ENCODE data around the gene RPSA. TPM values are rescaled to one million over a fixed set of nuclear protein-coding genes. Genes with fewer than 3 reads are reported as not detected.

Gene RPSA
- total RNA-seq, 1 experiment from 2014 or later: 2,486 TPM

GRCh38 chr3:39409514-39410136 lies 3.1 kb downstream of the RPSA start:
- Histone ChIP-seq H3K79me2 (ENCODE audit: insufficient read depth, low read length) (peaks cover 51% of the 10 kb centered on the region), H3K36me3 (ENCODE audit: control insufficient read depth in 1 of 2, insufficient read depth in 2 of 2, low read length in 2 of 2) (peaks cover 50 to 69% of the 10 kb centered on the region in 2 experiments), H4K20me1 (ENCODE audit: insufficient read depth) (peaks cover 47% of the 10 kb centered on the region; the same call in 1 of the 2 replicates), H3K9me2 (ENCODE audit: insufficient read depth) (no peaks in the 10 kb centered on the region), H2AFZ (ENCODE audit: low read depth, low read length, poor library complexity, severe bottlenecking) (no peak overlapping the region), H3K4me2 (ENCODE audit: low read length) (no peak overlapping the region), H3K9me3 (ENCODE audit: control insufficient read depth in 1 of 2, insufficient read depth in 1 of 2, low read depth in 1 of 2, low read length in 2 of 2) (no peaks in the 10 kb centered on the region), H3K27ac (ENCODE audit: low read depth, low read length) (peak overlapping the region; percentile 24; the same call in 1 of the 2 replicates), H3K4me3 (replicated peaks in 1 of 2; ENCODE audit: low read depth in 1 of 2, low read length in 2 of 2) (no peak overlapping the region), H3K4me1 (ENCODE audit: control insufficient read depth in 1 of 2, insufficient read depth in 2 of 2, low read length in 2 of 2) (peaks cover 11 to 44% of the 10 kb centered on the region in 2 experiments), H3K9ac (ENCODE audit: low read length) (no peak overlapping the region), H3K27me3 (ENCODE audit: insufficient read depth, low read length) (no peaks in the 10 kb centered on the region)
- intact Hi-C loops (cut with micrococcal nuclease): loop anchor here (10.0 kb wide), 1 partner anchor 905 kb away; no protein-coding TSS in a partner anchor
- BruUV-seq (replicated peaks): no TSS peak
- ChIA-PET POLR2A (no interaction called here), RAD21 (ENCODE audit: low non-redundant PET in 1 of 2, low total read pairs in 2 of 2, uncharacterized antibody in 2 of 2, unreplicated experiment in 2 of 2) (no interaction called here), CTCF (no interaction called here)
- no peak for DNase-seq (ENCODE audit: low read depth, low spot score)
- no peak for TF ChIP-seq POLR2AphosphoS5 (IDR thresholded peaks at IDR 0.05; ENCODE audit: low read depth, low read length)
- ATAC-seq: no peak

- intact Hi-C loops (cut with micrococcal nuclease): loop anchor here (10.0 kb wide), 1 partner anchor 904 kb away; no protein-coding TSS in a partner anchor
- H3K4me3 ChIP-seq (replicated peaks in 1 of 2; ENCODE audit: low read depth in 1 of 2, low read length in 2 of 2): no peak overlapping the region
- ATAC-seq (no peak), DNase-seq (ENCODE audit: low read depth, low spot score) (no peak)
- peaks cover 52% of the 10 kb centered on the region; the same call in 1 of the 2 replicates for H4K20me1 ChIP-seq (ENCODE audit: insufficient read depth)
- no peaks in the 10 kb centered on the region for H3K9me2 ChIP-seq (ENCODE audit: insufficient read depth)
- H3K79me2 ChIP-seq (ENCODE audit: insufficient read depth, low read length): peaks cover 51% of the 10 kb centered on the region
- POLR2A ChIA-PET: no interaction called here
- no peak overlapping the region for H3K4me2 ChIP-seq (ENCODE audit: low read length)
- CTCF ChIA-PET: no interaction called here
- no peak overlapping the region for H3K9ac ChIP-seq (ENCODE audit: low read length)
- H3K36me3 ChIP-seq (ENCODE audit: control insufficient read depth in 1 of 2, insufficient read depth in 2 of 2, low read length in 2 of 2): peaks cover 50 to 69% of the 10 kb centered on the region in 2 experiments
- RAD21 ChIA-PET (ENCODE audit: low non-redundant PET in 1 of 2, low total read pairs in 2 of 2, uncharacterized antibody in 2 of 2, unreplicated experiment in 2 of 2): no interaction called here
- no TSS peak for BruUV-seq (replicated peaks)
- H2AFZ ChIP-seq (ENCODE audit: low read depth, low read length, poor library complexity, severe bottlenecking): no peak overlapping the region
- H3K9me3 ChIP-seq (ENCODE audit: control insufficient read depth in 1 of 2, insufficient read depth in 1 of 2, low read depth in 1 of 2, low read length in 2 of 2): no peaks in the 10 kb centered on the region
- H3K27me3 ChIP-seq (ENCODE audit: insufficient read depth, low read length): no peaks in the 10 kb centered on the region
- no peak overlapping the region for H3K27ac ChIP-seq (ENCODE audit: low read depth, low read length)
- H3K4me1 ChIP-seq (ENCODE audit: control insufficient read depth in 1 of 2, insufficient read depth in 2 of 2, low read length in 2 of 2): peaks cover 7 to 41% of the 10 kb centered on the region in 2 experiments
- TF ChIP-seq ATF3 (IDR thresholded peaks at IDR 0.05) (no peak), EZH2phosphoT487 (IDR thresholded peaks at IDR 0.05; ENCODE audit: borderline replicate concordance) (no peak), CBX3 (IDR thresholded peaks at IDR 0.05; ENCODE audit: low read depth) (no peak), EZH2 (IDR thresholded peaks at IDR 0.05) (no peak), FOSL1 (IDR thresholded peaks at IDR 0.05; ENCODE audit: low read depth) (no peak), JUND (IDR thresholded peaks at IDR 0.05) (no peak), ZBTB33 (IDR thresholded peaks at IDR 0.05; ENCODE audit: extremely low read depth, insufficient replicate concordance, low read length) (no peak), SIN3A (IDR thresholded peaks at IDR 0.05; ENCODE audit: low read depth) (no peak), CEBPB (IDR thresholded peaks at IDR 0.05; ENCODE audit: low read depth) (no peak), POLR2A (IDR thresholded peaks at IDR 0.05; ENCODE audit: borderline replicate concordance, extremely low read depth, insufficient read depth, insufficient read length) (no peak), EGR1 (IDR thresholded peaks at IDR 0.05; ENCODE audit: low read depth) (no peak), TCF7L2 (IDR thresholded peaks at IDR 0.05; ENCODE audit: borderline replicate concordance, extremely low read depth, insufficient read depth, insufficient read length) (no peak), YY1 (IDR thresholded peaks at IDR 0.05; ENCODE audit: extremely low read depth, insufficient replicate concordance, low read depth, low read length) (no peak), CTCF (IDR thresholded peaks at IDR 0.05 in 2 of 3, conservative IDR thresholded peaks at IDR 0.05 in 1 of 3; ENCODE audit: borderline replicate concordance in 1 of 3, insufficient read depth in 1 of 3, low read depth in 2 of 3, low read length in 2 of 3) (no peak), MAX (IDR thresholded peaks at IDR 0.05) (no peak), ZFX (IDR thresholded peaks at IDR 0.05) (no peak)
Observed at GRCh38 chr3:39410893-39411292, 4.4 kb downstream of the RPSA start.
